CD4-positive, alpha-beta T cell treated with Interleukin-4 for 1 hour (primary cell): ENCODE data around the gene CEP250.
"Not testable (repeated sequence)": the region's sequence is repeated elsewhere in the genome, so short reads cannot be mapped to it uniquely, and the experiment has no call there.

ENCODE experiments used
- DNase-seq, 2 donors: peaks; one replicate each; pipeline ENCODE4 v3.0.0-alpha.2; 2020 to 2022

CEP250 gene

GRCh38 chr20:35539756-35540212 is 84.4 kb downstream of the CEP250 start:
- DNase-seq, result peak; percentile 12 to 53

DNA sequence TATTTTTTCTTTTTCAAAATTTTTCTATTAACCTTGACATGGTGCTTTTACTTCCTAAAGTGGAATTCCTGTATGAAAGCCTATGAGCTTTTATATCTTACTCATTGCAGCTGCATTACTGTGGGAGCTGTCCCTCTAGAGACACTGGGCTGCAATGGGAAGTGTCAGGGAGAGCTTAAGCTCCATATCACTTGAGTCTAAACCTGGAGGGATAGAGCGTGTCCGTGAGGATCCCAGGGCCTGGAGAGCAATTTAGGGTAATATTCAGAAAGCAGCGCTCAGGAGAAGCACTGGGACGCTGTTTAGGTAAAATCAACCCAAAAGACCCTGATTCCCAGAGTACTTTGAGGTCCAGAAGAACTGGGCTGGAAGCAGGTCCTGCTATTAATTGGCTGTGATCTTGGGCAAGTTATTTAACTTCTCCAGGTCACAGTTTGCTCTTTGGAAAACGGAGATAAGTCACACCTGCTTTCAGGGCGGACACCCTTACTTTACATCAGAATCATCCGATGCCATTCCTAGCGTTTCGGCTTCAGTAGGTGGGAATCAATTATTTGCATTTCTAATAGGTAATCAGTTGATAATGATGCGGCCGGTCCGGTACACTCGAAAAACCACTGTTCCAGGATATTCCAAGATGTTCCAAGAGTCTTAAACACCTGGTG is 85.9 kb downstream of the CEP250 start:
- DNase-seq, result no peak

DNA sequence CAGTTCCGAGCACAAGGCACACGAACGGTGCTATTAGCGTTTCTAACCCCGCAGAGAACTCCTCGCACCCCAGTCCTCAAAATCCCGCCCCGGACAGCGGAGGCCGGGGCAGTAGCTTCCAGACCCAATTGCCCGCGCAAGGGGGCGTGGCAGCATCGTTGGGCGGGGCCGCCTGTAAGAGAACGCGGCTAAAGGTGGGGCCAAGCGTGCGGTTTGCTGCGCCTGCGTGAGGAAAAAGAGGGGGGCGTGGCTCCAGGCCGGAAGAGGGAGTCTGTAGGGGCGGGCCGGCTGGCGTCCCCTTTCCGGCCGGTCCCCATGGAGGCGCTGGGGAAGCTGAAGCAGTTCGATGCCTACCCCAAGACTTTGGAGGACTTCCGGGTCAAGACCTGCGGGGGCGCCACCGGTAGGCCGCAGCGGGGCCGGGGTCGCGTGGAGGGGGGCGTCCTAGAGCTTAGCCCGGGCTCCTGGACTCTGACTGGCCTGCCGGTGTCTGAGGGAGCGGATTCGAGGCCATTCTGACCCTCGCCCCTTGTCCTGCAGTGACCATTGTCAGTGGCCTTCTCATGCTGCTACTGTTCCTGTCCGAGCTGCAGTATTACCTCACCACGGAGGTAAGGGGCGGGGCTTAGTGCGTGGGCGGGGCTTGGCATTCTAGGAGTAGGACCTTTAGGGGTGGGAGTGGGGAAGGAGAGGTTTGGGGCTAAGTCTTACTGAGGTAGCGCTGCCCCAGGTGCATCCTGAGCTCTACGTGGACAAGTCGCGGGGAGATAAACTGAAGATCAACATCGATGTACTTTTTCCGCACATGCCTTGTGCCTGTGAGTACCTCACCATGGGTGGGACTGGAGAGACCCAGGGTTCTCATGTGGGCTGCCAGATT is 86.6 kb downstream of the CEP250 start, which contains the start of gene ERGIC3:
Gene ERGIC3, plus strand, starts transcription at position 296 of the 880 bp plus-strand sequence. Its CDS starts 20 bp downstream, at position 316.
- DNase-seq, result peak; percentile 97 to 98

DNA sequence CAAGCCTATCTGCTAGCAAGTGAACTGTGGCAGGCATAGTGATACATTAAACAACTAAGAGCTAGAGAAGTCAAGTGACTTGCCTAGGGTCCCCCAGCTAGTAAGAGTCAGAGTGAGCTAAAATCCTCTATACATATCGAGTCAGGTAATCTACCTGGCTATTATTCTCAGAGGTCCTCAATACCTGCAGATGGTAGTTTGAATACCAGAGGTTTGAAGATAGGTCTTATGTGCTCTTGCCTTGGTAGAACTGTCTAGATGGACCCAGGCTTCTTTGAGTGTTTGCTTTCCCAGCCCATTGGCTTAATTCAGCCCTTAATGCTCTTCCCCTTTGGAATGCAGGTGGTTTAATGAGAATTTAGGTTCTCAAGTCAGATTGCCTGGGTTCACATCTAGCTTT is 87.6 kb downstream of the CEP250 start:
- DNase-seq, result no peak

- no peak for DNase-seq
These were observed 89.0 kb downstream of the CEP250 start for GRCh38 chr20:35544436-35544835.

GRCh38 chr20:35544941-35545340 is 89.5 kb downstream of the CEP250 start:
- DNase-seq, result not testable (repeated sequence)

DNA sequence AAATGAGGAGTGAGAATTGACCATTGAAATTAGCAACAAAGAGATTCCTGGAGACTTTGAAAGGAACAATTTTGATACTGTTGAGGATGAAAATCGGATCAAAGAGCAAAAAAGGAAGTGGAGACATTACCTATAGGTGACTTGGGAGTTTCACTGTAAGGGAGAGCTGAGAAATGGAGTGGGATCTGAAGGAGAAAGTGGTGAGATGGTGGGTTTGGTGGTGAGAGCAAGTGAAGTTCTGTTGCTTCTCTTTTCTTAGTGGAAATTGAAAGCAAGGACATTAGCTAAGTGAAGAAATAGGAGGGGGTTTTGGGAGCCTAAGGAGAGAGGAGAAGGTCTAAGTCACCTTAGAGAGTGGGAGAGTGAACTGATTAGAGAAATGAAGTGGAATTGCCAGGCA is 90.7 kb downstream of the CEP250 start:
- DNase-seq, result no peak

- no peak for DNase-seq
These were observed 91.9 kb downstream of the CEP250 start for GRCh38 chr20:35547329-35547728.

DNA sequence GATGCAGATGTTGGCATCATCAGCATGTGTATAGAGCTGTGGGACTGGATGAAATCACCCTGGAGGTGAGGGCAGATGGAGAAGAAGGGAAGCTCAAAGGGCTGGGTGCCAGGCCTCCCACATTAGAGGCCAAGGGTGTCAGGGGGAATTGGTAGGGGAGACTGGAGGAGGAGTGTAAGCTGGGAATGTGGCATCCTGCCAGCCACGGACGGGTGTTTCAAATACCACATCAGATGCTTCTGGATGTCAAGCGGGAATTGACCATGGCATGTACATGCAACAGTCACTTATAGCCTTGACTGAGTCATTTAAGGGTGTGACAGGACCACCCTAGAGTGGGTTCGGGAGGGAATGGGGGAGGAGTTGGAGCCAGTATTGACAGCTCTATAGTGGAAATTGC is 96.1 kb downstream of the CEP250 start:
- no peak for DNase-seq

DNA sequence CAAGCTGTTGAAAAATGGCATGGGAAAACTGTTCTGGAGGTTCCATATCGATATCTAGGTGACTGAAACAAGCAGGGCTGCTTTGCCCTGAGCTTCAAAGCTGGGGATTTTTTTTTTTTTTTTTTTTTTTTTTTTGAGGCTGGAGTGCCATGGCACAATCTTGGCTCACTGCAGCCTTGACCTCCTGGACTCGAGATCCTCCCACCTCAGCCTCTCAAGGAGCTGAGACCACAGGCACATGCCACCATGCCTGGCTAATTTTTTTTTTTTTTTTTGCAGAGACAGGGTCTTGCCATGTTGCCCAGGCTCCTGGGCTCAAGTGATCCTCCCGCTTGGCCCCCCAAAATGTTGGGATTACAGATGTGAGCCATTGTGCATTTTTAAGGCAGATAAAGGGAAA is 97.5 kb downstream of the CEP250 start:
- DNase-seq, result no peak

- DNase-seq, result not testable (repeated sequence)
These were observed 100.1 kb downstream of the CEP250 start for GRCh38 chr20:35555461-35555860.

DNA sequence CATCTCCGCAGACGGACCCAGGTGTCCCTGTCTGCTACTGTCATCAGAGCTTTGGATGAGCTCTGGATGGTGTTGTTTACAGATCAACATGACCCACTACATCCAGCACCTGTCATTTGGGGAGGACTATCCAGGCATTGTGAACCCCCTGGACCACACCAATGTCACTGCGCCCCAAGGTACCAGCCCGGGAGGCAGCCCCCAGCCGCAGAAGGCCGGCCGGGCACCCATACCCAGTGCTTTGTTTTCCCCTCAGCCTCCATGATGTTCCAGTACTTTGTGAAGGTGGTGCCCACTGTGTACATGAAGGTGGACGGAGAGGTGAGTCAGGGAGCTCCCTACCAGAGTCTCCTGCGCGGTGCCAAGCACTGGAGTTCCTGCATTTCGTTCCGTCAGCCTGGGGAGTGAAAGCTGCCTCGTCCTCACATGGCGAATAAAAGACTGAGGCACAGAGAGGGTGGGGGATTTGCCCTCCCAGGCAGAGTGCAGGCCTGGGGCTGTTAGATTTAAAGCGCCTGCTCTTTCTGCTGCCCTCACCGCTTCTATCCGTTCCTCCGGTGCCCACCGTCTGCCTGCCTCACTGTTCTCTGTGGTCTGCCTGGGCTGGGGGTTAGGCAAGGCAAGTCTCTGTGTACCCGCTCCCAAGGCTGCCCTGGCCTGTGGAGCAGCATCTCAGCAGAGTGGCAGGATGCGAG is 100.7 kb downstream of the CEP250 start:
- DNase-seq, result no peak

DNA sequence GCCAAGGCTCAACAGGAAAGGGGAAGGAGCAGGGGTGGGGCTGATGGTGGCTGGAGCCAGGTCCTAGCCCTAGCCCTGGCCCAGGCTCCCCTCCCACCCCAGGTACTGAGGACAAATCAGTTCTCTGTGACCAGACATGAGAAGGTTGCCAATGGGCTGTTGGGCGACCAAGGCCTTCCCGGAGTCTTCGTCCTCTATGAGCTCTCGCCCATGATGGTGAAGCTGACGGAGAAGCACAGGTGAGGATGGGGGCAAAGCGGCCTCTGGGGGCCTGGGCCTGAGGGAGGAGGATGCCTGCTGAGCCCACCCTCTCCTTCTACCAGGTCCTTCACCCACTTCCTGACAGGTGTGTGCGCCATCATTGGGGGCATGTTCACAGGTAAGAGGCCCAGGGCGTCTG is 101.5 kb downstream of the CEP250 start:
- no peak for DNase-seq

DNA sequence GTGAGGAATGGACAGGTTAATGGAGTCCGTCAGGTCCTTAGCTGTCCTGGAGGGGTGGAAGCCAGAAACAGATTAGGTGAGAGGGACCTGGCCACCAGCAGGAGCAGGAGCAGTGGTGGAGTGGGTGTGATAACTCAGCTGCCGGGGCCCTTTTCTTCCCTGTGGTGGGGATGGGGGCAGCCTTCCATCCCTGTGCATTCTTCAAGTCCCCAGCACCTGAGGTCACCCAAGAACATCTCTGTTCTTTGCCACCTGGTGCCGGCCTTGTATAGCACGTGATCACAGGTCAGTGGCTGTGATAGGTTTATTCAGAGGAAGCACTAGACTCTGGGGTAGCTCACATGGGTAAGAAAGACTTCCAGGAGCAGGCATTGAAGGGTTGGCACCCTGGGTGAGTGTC is 103.1 kb downstream of the CEP250 start:
- no peak for DNase-seq

GRCh38 chr20:35559042-35559693 is 103.8 kb downstream of the CEP250 start:
- DNase-seq, result no peak

DNA sequence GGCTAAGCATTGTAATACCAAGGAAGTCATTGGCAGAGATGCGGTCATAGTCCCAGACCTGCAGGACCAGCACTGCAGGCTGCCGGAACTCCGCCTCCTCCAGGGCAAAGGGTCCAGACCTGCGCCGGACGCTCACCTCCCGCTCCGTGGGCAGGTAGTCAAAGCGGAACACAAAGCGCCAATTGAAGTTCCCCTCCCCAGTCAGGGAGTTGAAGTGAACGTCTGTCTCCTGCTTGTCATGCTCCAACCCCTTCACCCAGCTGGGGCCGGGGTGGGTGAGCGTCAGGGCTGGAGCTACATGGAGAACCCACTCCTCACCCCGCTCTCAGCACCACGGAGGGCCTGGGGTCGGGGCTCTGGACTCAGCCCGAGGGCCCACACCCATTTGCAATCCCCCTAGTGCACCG is 104.7 kb downstream of the CEP250 start:
- no peak for DNase-seq

DNA sequence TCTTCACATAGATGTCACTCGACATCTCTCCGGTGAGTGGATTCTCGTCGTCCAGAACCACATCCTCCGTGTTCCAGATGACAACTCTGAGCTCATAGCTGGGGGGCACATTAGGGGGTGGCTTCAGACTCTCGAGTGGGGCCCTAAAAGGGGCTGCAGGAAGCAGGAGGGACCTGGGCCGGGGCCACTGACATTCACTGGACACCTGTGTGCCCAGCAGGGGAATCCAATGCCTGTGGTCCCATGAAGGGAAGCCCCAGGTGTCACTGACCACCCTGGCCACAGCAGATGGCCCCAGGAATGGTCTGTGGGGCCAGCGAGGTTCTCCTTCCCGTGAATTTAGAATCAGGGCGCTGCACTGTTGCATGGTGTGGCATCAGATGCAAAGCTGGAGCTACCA is 105.1 kb downstream of the CEP250 start:
- DNase-seq, result no peak

DNA sequence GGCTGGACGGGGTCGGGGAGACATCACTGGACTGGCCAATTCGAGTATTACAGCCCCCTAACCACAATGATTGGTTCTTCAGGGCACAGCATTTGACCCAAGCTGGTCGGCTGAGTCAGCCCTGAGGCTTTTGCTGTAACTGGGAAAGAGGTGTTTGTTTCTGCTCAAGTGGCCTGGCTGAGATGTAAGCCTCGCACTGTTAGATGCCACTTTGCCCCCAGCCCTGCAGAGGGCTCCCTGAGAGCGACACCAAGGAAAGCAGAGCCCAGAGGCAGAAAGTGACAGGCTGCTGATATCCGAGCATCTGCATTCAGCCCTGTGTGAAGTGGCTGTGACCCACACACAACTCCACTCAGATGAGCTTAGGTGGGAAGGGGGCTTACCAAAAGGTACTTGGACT is 105.9 kb downstream of the CEP250 start:
- peak in 1 of 2 donors; percentile 11 for DNase-seq

DNA sequence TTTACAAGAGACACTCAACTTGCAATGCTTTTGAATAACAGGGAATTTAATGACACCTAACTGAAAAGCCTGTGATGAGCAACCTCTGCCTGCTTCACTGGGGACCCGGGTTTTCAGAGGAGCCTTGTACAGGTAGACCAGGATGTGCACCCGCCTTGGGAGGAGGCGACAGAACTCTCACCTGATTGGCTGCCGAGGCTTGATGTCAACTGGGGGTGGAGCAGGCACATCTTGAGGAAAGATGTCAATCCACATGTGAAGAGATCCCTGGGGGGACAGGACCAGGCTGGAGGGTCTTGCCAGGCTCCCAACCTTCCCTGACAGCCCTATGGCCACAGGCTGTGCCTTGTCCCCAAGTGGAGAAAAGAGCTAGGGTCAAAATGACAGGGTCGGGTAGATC is 106.3 kb downstream of the CEP250 start:
- no peak for DNase-seq

GRCh38 chr20:35562541-35563110 is 107.2 kb downstream of the CEP250 start:
- no peak for DNase-seq

GRCh38 chr20:35563834-35564233 is 108.4 kb downstream of the CEP250 start:
- DNase-seq, result no peak

DNA sequence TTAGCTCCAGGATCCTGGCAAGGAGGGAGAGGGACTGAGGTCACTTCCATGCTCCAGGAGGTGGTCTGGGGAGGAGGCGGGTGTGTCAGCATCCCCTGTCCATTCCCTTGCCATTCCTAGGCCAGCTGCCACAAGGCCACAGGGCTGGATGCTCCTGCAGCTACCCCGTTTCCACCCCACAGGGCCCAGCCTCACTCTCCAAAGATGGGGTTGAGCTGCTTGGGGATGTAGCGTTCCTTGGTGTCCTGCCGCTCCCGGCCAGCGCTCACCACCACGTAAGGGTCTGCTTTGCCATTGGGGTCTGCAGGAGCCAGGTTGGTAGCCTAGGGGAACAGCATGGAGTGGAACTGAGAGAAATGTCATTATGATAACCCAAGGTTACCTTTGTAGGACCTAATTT is 109.5 kb downstream of the CEP250 start:
- DNase-seq, result no peak

DNA sequence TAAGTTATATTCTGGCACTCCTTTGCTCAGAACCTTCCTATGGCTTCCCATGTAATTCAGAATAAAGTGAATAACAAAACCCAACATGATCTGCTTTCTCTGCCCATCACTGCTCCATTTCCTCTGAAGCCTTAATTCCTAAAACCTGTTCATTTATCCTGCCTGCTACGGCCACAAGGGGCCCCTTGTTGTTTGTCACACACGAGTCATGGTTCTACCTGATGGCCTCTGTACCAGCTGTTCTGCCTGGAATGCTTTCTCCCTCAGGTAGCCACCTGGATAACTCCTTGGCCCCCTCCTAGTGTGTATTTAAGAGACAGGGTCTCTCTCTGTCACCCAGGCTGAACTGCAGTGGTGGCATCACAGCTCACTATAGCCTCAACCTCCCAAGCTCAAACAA is 113.2 kb downstream of the CEP250 start:
- DNase-seq, result no peak
